K562 (cell line): Measurements from ENCODE around the gene CCDC69.

Experiments
- EP300 ChIP-seq: IDR thresholded peaks from 2 replicates; pipeline ENCODE4 v1.6.1; 2012; ENCODE audit warnings: low read length, improper control_type of control experiment
- EZH2 ChIP-seq: IDR thresholded peaks from 2 replicates; pipeline ENCODE4 v1.6.1; 2012; ENCODE audit warnings: low read depth, mild to moderate bottlenecking, inconsistent platforms, low read length, borderline replicate concordance
- HMG20A ChIP-seq: fragments of 450-650 bp; formaldehyde crosslinking; conservative IDR thresholded peaks from 2 replicates; pipeline ENCODE4 v1.4.0; 2020; ENCODE audit warnings: mild to moderate bottlenecking, mixed read lengths
- MNT ChIP-seq, 2 experiments: fragments of 450-650 bp; conservative IDR thresholded peaks; 2 replicates each; pipeline ENCODE4 v1.6.1; 2017; ENCODE audit warnings: mild to moderate bottlenecking in 2 of 2, moderate library complexity in 2 of 2
- NR2C2 ChIP-seq, 2 experiments: fragments of 200-800 bp in 1 of 2; sonication (Bioruptor generic) in 1 of 2; sonication (generic) in 1 of 2; formaldehyde crosslinking in 1 of 2; IDR thresholded peaks; 2 replicates each; pipeline versions ENCODE4 v1.6.1 to v1.8.0; 2016 to 2022; ENCODE audit warnings: mild to moderate bottlenecking in 1 of 2, missing compliant biosample characterization in 1 of 2, missing genetic modification characterization in 1 of 2, missing genetic modification reagents in 1 of 2
- RB1 ChIP-seq: fragments of 450-650 bp; IDR thresholded peaks from 2 replicates; pipeline ENCODE4 v1.6.1; 2017; ENCODE audit warnings: low read depth, mild to moderate bottlenecking
- YY1 ChIP-seq, 3 experiments: IDR thresholded peaks; 2 replicates each; pipeline ENCODE4 v1.6.1; 2011; ENCODE audit warnings: low read length in 2 of 3, mild to moderate bottlenecking in 2 of 3, moderate library complexity in 2 of 3, borderline replicate concordance in 1 of 3, control low read depth in 1 of 3, low read depth in 1 of 3; ENCODE audit not compliant: insufficient read depth in 3 of 3, insufficient replicate concordance in 2 of 3, control insufficient read depth in 1 of 3, insufficient read length in 1 of 3; ENCODE audit errors: extremely low read depth in 1 of 3
- ZFP36 ChIP-seq: fragments of 150-350 bp; IDR thresholded peaks from 2 replicates; pipeline ENCODE4 v1.6.1; 2018; ENCODE audit warnings: low read length, low read depth; ENCODE audit not compliant: partially characterized antibody
- ZNF263 ChIP-seq: sonication (generic); formaldehyde crosslinking; IDR thresholded peaks from 2 replicates; pipeline ENCODE4 v1.8.0; 2022; ENCODE audit warnings: mild to moderate bottlenecking, missing genetic modification reagents, borderline replicate concordance
- ZZZ3 ChIP-seq: fragments of 450-650 bp; IDR thresholded peaks from 2 replicates; pipeline ENCODE4 v1.6.1; 2016; ENCODE audit warnings: antibody characterized with exemption, mild to moderate bottlenecking, moderate library complexity
- TF ChIP-seq, protein P1 (sequence below), 2 experiments: fragments of 450-650 bp; formaldehyde crosslinking in 1 of 2; IDR thresholded peaks; 2 replicates each; pipeline versions ENCODE4 v1.4.0 to v1.6.1; 2014 to 2020; ENCODE audit warnings: mild to moderate bottlenecking in 2 of 2, borderline replicate concordance in 1 of 2, low read depth in 1 of 2
- TF ChIP-seq, protein P2 (sequence below): sonication (generic); formaldehyde crosslinking; IDR thresholded peaks from 2 replicates; pipeline ENCODE4 v1.9.0; 2022; ENCODE audit warnings: mild to moderate bottlenecking, missing genetic modification reagents
- TF ChIP-seq, protein P3 (sequence below): sonication (generic); formaldehyde crosslinking; IDR thresholded peaks from 2 replicates; pipeline ENCODE4 v1.9.0; 2022; ENCODE audit warnings: mild to moderate bottlenecking, missing genetic modification reagents
- TF ChIP-seq, protein P4 (sequence below), 2 experiments: fragments of 450-650 bp in 1 of 2; sonication (generic) in 1 of 2; formaldehyde crosslinking in 1 of 2; IDR thresholded peaks in 1 of 2; conservative IDR thresholded peaks in 1 of 2; 2 replicates each; pipeline versions ENCODE4 v1.6.1 to v1.8.1; 2016 to 2023; ENCODE audit warnings: mild to moderate bottlenecking in 2 of 2, moderate library complexity in 2 of 2, inconsistent platforms in 1 of 2, missing genetic modification reagents in 1 of 2

GRCh38 chr5:151264113-151264512 lies 40.2 kb upstream of the CCDC69 start:
- TF ChIP-seq, protein P1, sequence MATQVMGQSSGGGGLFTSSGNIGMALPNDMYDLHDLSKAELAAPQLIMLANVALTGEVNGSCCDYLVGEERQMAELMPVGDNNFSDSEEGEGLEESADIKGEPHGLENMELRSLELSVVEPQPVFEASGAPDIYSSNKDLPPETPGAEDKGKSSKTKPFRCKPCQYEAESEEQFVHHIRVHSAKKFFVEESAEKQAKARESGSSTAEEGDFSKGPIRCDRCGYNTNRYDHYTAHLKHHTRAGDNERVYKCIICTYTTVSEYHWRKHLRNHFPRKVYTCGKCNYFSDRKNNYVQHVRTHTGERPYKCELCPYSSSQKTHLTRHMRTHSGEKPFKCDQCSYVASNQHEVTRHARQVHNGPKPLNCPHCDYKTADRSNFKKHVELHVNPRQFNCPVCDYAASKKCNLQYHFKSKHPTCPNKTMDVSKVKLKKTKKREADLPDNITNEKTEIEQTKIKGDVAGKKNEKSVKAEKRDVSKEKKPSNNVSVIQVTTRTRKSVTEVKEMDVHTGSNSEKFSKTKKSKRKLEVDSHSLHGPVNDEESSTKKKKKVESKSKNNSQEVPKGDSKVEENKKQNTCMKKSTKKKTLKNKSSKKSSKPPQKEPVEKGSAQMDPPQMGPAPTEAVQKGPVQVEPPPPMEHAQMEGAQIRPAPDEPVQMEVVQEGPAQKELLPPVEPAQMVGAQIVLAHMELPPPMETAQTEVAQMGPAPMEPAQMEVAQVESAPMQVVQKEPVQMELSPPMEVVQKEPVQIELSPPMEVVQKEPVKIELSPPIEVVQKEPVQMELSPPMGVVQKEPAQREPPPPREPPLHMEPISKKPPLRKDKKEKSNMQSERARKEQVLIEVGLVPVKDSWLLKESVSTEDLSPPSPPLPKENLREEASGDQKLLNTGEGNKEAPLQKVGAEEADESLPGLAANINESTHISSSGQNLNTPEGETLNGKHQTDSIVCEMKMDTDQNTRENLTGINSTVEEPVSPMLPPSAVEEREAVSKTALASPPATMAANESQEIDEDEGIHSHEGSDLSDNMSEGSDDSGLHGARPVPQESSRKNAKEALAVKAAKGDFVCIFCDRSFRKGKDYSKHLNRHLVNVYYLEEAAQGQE (IDR thresholded peaks at IDR 0.05; ENCODE audit: borderline replicate concordance): no peak
- TF ChIP-seq, protein P1 (CRISPR knock-in tag; IDR thresholded peaks at IDR 0.05; ENCODE audit: low read depth): no peak
- TF ChIP-seq MNT (conservative IDR thresholded peaks at IDR 0.05) (no peak), NR2C2 (CRISPR knock-in tag; IDR thresholded peaks at IDR 0.05) (no peak), NR2C2 (tag; IDR thresholded peaks at IDR 0.05) (no peak), YY1 (IDR thresholded peaks at IDR 0.05; ENCODE audit: borderline replicate concordance in 1 of 3, control insufficient read depth in 1 of 3, extremely low read depth in 1 of 3, insufficient read depth in 3 of 3, insufficient read length in 1 of 3, insufficient replicate concordance in 2 of 3, low read depth in 1 of 3, low read length in 2 of 3) (no peak), HMG20A (CRISPR knock-in tag) (no peak), ZFP36 (no peak), EP300 (no peak), ZZZ3 (no peak), RB1 (no peak), EZH2 (no peak), ZNF263 (no peak)
- TF ChIP-seq, protein P2, sequence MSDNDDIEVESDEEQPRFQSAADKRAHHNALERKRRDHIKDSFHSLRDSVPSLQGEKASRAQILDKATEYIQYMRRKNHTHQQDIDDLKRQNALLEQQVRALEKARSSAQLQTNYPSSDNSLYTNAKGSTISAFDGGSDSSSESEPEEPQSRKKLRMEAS: no peak
- TF ChIP-seq, protein P3, sequence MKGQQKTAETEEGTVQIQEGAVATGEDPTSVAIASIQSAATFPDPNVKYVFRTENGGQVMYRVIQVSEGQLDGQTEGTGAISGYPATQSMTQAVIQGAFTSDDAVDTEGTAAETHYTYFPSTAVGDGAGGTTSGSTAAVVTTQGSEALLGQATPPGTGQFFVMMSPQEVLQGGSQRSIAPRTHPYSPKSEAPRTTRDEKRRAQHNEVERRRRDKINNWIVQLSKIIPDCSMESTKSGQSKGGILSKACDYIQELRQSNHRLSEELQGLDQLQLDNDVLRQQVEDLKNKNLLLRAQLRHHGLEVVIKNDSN (CRISPR knock-in tag): no peak
- TF ChIP-seq, protein P4, sequence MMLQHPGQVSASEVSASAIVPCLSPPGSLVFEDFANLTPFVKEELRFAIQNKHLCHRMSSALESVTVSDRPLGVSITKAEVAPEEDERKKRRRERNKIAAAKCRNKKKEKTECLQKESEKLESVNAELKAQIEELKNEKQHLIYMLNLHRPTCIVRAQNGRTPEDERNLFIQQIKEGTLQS (IDR thresholded peaks at IDR 0.05): no peak
- TF ChIP-seq, protein P4 (CRISPR knock-in tag; conservative IDR thresholded peaks at IDR 0.05): no peak
